Embryonic facial prominence (tissue), 1 donor: ENCODE data around the gene SDHC.

Source experiments
- DNase-seq: peaks from one replicate; pipeline ENCODE4 v3.0.0-alpha.2; 2016; ENCODE audit errors: extremely low spot score

Gene SDHC, protein sequence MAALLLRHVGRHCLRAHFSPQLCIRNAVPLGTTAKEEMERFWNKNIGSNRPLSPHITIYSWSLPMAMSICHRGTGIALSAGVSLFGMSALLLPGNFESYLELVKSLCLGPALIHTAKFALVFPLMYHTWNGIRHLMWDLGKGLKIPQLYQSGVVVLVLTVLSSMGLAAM

DNA sequence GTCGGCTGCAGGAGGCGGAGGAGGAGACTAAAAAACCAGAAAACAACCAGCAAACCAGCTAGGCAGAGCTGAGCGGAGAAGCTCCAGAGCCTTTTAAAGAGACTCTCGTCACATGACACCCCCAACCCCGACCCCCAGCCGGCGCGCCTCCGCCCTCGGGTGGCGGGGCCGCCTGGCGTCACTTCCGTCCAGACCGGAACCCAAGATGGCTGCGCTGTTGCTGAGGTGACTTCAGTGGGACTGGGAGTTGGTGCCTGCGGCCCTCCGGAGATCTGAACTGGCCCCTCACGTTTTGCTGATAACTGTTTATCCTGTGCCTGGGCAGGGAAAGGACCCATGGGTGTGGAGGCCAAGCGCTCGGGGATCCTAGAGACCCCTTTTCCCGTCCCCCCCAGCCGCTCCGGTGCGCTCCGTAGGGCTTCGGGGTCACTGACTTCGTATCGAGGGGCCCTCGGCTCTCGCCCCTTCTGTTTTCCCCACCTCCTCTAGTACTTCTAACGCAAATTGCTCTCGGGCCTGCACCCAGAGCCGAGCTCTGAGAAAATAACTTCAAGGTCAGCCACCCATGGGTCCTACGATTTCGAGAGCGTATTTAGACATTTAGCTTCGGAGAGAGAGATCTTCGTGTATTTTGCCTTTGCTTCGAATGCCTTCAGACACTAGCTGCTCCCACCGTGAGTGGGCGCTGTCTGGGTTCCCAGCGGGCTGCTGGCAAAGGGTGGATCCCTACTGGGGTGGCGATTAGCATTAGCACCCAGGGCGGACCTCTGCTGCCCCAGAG is at the start of gene SDHC:
SDHC (plus strand) TSS at position 181 of the 781 bp plus-strand sequence; CDS start at position 206, 25 bp downstream.
- peak; percentile 79 for DNase-seq

DNA sequence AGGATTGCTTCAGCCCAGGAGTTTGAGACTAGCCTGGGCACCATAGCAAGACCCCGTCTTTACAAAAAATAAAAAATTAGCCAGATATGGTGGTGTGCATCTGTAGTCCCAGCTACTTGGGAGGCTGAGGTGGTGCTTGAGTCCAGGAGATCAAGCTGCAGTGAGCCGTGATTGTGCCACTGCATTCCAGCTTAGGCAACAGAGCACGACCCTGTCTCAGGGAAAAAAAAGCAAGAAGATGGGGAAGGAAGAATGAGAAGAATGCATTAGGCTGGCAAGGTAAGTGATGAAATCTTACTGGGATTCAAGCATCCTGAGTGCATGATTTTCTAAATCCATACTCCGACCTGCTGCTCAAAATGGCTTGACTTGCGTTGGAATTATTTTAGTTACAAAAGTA is 48.9 kb upstream of the SDHC start:
- DNase-seq, result no peak

DNA sequence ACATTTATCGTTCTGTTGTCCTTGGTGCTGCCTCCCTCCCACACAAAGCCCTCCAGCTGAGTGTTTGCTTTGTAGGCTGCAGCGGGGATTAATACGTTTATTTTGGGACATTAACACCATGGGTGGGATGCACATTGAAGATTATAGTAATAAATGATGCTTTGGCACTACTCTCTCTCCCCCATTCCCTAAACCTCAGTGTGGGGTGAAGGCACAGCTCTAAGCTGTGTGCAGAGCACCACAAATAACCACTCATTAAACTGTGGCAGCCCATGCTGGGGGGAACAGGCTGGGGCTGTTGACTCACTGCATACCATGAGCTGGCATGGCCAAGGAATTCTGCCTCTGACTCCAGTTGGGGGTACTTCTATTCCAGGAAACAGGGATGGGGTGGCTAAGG is 48.0 kb upstream of the SDHC start:
- no peak for DNase-seq

DNA sequence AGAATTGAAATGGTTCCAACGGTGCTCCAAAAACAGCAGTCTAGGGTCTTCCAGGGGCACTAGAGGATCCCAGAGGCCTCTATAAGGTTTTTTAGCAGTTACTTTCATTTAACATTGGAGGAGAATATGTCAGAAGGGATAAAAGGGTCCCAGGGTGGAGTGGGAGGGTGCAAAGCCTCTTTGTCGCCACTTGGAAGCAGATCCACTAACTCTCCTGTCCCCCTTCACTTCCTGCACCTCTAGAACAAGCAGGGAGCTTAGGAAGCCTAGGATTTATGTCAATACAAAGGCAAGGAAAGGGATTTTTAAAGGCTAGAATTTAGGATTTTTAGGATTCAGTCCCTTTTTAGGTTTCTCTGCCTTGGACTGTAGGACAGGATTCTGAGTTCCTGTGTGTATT is 47.3 kb upstream of the SDHC start:
- no peak for DNase-seq

DNA sequence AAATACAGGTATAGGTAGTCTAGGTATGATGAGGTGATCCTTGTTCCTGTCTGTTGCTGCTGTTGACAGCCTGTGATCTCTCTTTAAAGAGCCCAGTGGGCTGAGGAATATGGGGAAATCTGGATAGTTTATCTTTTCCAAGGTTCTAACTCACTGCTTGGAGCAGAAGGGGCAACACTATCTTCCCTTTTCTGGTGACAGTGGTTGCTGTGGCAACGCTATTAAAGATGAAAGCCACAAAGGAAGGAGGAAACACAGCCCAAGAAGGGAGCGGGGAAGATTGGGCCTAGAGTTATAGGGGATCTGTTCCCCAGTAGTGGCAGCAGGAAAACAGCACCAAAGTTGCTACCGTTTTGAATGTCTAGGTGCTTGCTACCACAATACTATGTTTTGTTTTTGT is 46.9 kb upstream of the SDHC start:
- DNase-seq, result no peak

DNA sequence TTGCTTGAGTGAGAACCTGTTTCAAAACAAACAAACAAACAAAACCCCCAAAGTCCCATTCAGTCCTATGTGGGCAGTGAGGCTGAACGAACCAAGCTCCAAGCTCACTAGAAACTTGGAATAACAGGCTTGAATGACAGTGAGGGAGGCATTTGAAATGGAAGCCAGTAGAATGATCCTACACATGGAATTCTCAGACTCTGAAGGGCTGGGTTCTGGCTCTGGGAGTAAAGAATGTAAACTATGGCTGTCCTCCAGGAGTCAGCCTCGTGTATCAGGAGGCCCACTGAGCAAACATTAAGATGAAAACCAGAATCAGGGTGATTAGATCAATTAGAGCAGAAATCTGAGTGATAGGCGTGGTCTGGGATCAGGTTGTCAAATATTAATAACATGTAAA is 40.8 kb upstream of the SDHC start:
- DNase-seq, result no peak

DNA sequence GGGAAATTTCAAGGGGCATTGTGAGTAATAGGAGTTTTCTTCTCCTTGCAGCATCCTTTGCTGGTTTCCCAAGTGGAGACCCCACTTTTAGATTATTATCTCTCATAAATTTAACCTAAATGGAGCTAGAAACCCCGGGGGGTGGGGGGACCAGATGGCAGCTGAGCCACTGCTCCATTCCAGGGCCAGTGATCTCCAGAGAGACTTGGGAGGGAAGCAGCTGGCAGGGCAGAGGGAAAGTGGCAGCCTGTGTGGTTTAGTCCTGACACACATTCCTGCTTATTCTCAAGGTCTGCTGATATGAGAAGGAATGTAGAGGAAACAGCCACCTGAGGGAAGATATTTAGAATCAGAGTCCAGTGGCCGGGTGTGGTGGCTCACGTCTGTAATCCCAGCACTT is 39.3 kb upstream of the SDHC start:
- no peak for DNase-seq

DNA sequence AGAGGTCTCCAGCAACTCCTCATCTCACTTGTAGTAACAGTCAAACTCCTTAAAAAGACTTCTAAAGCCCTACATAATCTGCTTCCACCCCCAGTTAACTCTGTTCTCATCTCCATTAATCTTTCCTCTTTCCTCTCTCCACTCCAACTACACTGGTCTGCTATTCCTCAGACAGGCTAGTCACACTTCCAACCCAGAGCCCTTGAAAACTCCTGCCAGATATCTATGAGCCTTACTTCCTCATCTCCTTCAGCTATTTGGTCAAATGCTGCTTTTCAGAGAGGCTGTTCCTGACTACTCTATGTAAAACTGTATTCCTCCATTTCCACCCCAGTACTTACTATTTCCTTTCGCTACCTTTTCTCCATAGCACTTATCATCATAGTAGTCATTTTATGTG is 31.2 kb upstream of the SDHC start:
- no peak for DNase-seq

DNA sequence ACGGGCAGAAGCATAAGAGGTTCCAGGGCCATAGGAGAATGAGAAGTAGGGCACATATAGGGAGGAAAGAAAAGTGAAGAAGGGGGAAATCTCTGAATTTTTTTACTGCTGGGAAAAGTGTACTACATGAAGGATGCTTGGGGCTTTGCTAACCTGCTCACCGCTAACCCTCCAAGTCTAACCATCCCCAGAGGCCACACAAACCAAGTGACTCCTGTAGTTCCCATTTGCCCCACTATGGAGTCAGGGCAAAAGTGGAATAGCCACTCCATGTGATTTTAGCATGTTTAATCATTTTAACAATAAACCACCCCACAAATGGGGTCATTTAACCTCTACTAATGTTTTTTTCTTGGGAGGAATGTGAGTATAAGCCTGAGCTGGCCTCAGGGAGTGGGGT is 29.1 kb upstream of the SDHC start:
- DNase-seq, result no peak

DNA sequence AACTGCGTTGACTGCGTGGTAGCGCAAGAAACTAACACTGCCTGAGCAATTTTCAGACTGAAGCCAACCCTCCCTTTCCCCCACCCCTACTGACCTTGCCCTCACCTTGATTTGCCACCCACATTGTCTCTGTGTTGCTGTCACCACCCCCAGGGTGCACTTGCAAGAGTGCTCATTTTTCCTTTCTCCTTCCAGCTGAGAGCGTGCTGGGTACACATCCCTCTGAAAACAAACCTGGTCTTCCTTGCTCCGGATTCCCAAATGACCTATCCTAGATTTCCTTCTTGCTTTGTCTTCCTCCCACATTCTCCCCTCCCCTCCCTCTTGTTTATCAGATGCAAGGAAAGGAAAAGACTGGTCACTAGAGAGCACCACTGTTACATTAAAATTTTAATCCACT is 28.7 kb upstream of the SDHC start:
- no peak for DNase-seq

DNA sequence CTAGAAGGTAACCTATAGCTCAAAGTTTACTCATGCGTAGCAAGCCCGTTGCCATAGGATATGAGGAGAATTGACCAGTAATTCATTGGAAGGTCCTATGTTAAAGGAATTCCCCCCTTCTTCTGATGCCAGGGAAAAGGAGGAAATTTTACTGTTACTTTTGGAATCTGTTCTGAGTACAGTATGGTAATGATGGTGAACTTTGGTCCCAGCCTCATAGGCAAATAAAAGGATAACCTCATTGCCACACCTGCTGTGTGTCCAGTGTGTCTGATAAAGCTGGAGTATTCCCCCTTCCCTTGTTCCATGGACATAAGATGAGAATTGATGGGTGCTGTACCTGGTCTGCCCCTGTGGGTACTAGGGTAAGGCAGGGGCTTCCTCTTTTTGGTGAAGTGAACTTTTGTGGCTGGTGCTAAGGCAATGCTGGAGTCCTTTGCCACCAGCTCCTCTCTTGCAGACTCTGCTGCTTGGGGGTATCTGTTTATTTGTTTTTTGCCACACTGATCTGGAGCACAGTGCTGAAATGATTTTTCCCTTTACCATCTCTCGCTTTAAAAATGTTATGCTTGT is 26.6 kb upstream of the SDHC start:
- no peak for DNase-seq

DNA sequence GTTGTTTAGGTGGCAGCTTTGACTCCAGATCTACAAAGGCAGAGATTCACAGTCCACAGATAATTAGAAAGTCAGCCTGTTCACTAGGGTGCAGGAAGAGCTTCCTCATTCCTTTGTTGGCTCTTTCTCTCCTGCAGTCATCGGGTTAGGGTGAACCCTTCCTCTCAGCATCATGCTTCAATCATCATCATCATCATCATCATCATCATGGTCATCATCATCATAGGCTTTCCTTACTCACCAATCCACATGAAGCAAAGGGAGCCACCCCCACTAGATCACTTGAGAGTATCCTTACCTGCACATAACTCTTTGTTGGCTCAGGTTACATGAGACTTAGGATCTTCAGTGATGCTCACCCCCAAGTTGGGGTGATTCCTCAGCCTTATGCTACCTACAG is 23.4 kb upstream of the SDHC start:
- DNase-seq, result no peak

DNA sequence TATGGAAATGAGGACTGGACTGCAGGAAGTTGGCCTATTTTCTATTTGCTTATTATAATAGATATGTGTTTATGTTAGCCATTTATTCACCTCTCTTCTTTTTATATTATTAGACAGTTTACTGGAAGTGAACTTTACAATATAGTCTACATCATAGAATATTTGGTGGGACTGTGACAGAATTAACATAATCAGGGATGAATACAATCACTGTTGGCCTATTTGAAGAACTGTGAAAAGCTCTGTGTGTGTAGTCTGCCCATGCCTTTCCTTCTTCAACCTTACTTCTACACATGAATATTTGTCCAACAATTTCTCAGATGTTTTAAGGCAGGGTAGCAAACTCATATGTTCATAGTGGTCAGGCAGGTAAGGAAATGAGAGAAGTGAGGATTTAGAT is 16.8 kb upstream of the SDHC start:
- no peak for DNase-seq

DNA sequence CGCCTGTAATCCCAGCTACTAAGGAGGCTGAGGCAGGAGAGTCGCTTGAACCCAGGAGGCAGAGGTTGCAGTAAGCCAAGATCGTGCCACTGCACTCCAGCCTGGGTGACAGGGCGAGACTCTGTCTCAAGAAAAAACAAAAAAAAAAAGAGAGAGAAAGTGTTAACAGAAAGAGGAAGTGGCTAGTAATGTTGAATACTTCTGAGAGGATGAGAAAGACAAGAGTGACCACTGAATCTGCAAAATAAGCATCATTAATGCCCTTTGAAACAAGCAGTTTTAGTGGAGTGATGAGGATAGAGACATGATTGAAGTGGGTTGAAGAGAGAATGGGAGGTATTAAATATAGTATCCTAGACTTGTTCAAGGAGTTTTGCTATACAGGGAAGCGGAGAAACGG is 16.1 kb upstream of the SDHC start:
- no peak for DNase-seq

DNA sequence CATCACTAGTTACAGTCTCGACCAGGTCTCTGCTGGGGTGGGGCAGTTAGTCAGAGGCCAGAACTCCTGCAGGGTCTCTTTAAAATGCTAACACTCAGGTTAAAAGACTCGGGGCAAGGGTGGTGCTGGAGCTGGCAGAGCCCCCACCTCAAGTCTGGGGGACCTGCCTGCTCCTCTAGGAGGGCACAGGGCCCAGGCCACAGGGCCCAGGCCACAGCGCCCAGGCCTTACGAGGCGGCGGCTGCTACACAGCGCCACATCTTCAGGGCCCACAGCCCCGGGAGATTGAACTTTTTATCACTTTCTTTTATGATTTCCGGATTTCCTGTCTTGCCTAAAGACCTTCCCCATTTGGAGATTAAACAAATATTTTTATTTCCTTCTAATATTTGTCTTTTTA is 14.8 kb upstream of the SDHC start:
- DNase-seq, result no peak

DNA sequence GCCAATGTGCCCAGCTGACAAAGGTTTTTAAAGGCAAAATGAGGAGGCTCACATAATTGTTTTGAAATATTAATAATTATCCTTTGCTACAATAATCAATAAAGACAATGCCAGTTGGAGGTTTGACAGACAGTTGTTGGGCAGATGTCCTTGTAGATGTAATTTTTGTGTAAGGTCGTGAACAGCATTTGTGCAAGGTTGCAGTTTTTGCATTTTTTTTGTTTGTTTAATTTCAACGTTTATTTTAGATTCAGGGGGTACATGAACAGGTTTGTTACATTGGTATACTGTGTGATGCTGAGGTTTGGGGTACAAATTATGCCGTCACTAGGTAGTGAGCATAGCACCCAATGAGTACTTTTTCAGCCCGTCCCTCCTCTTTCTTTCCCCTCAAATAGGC is 13.7 kb upstream of the SDHC start:
- no peak for DNase-seq

DNA sequence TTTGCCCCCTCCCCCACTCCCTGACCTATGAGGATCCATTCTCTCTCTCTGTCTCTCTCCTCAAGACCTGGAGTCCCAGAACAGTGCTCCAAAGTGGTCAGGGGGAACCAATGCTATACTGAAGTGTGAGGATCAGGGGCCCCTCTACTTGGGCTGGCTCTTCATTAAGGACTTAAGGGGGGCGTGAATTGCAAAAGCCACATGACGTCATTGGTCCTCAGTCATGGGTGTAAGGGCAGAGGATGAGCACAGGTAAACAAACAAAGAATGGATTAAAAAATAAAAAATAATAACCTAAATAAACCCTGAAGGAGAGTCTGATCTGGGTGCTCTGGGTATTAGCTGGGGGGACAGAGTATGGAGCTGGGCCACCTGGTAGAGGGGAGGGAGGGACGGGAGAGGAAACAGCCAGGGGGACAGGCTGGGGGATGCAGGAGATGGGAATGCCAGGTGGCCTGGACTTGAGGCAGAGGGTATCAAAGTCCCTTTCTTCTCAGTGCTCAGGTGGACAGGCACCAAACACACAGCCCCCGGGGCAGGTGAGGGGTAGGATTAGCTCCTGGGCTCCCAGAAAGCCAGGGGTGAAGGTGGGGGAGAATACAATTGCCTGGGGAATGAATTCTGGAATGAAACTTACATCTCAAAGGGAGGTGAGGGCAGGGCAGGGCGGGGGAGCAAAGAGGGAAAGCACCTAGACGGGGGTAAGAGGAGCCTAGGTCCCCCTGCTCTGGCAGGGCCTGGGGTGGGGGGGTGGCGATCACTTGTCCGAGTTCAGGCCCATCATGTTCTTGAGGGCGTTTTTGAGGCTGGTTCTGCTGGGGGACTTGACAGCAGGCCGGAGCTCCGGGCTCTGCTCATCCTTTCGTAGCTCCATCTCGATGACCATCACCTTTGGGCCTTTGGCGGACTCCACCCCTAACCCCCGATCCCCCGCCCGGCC is 9.0 kb upstream of the SDHC start:
- no peak for DNase-seq

DNA sequence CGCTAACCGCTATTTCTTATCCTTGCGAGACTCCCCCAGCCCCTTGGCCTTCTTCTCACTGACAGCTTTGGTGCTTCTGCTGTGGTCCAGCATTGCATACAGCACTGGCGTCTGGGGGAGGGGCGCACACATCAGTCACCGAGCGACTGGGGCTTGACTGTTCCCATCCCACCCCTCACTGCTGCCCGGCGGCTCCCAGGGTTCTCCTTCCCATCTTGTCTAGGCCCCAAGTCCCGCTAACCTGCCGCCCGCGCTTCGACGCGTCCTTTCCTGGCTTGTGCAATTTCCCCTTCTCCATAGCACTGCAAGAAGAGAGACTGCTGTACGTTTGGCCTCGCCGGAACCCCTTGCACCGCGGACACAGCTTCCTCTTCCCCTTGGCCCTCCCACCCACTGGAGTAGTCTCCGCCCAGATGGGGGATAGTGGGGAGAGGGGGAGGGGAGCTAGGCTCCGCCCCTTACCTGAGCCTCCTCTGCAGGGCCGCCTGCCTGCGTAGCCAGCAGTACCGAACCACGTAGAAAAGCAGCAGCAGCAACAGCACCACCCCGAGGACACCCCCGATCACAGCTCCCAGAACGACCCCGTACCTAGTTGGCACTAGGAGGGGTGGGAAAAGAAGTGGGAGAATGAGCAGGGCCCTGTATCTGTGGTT is 8.2 kb upstream of the SDHC start:
- DNase-seq, result no peak

DNA sequence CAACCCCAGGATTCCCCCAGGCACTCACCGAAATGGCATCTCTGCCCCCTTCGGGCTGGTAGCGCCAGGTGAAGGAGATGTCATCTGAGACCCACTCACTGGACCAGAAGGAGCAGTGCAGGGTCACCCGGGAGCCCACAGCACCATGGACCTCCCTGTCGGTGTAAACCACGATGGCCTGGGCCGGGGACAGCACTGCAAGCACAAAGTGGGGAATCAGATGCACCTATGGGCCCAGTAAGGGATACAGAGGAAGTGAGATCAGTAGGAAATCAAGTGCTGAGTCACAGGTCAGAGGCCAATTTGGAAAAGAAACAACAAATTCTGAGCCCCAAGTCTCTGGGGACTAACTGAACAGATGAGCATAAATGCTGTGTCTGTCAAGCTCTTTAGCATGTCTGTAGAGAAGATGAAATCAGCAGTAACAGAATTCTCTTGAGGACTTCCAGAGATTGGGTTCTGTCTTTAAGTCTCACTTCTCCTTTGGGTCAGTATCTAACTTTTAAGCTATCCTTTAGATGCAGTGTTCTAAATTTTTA is 6.9 kb upstream of the SDHC start:
- no peak for DNase-seq

DNA sequence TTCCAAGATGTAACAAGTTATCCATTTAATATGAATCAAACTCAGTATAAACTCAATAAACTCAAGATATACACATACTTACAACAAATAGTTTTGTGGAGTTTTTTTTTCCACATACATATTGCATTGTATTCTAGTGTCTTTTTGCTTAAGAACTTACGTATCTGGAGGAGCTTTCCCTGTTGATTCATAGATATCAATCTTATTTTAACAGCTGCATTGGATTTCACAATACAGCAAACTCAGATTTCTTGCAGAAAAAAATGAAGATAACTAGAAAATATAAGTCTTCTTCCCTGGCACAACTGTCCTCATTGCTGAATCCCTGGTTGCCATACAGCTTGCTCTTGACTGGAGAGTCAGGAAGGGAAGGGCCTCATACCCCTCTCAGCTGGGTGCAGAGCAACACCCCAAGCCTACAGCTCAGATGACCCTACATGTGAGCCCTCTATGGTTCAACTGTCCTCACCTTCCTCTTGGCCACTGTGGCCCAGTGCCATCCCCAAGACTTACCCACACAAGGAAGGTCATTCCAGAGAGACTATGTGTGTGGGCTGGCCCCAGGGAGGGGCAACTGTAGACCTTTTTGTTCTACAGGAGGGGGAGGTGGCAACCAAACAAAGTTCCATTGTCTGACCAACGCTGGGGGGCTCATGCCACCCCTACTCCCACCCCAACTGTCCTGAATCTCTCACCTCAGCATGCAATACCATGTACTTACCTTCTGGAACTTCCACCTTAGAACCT is 6.1 kb upstream of the SDHC start:
- no peak for DNase-seq

DNA sequence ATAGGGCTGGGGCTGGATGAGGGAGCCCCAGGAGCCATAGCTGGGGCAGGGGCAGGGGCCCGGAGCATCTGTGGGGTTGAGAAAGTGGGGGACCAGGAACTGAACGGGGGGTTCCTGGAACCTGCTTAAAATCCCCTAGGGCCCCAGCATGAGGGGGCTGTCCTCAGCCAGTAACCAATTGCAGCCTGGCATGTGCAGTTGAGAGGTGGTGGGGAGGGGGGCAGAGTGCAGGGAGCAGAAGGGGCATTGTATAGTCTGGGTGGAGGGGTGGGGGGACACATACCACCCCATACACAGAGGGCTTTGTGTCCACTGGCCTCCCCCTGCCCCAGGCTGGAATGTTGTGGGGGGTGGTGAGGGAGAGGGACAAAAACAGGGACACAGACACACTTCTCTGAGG is 4.3 kb upstream of the SDHC start, which contains the start of gene MPZ:
MPZ (minus strand) TSS at position 101 of the 400 bp plus-strand sequence; CDS start at position 38, 63 bp downstream.
- DNase-seq, result no peak
